SK-N-SH treated with all-trans-retinoic acid at 6 μM for 48 hours (cell line): ENCODE measurements around the gene CEP20.

ENCODE experiments used
- CREB5 ChIP-seq: fragments of 250-450 bp; sonication (Bioruptor Pico); IDR thresholded peaks from 2 replicates; pipeline ENCODE4 v1.5.1; 2020; ENCODE audit warnings: low read depth, mild to moderate bottlenecking, moderate library complexity
- GLIS3 ChIP-seq: fragments of 250-450 bp; sonication (Bioruptor Pico); IDR thresholded peaks from 2 replicates; pipeline ENCODE4 v1.5.0; 2020; ENCODE audit warnings: mild to moderate bottlenecking, moderate library complexity
- PATZ1 ChIP-seq: fragments of 250-450 bp; sonication (Bioruptor Pico); IDR thresholded peaks from 2 replicates; pipeline ENCODE4 v1.8.0; 2020; ENCODE audit warnings: mild to moderate bottlenecking, moderate library complexity, borderline replicate concordance
- POU6F1 ChIP-seq: fragments of 250-450 bp; sonication (Bioruptor Pico); IDR thresholded peaks from 2 replicates; pipeline ENCODE4 v1.8.0; 2021; ENCODE audit warnings: low read depth, mild to moderate bottlenecking, moderate library complexity, borderline replicate concordance
- TCF4 ChIP-seq: fragments of 250-450 bp; sonication (Bioruptor Pico); IDR thresholded peaks from 2 replicates; pipeline ENCODE4 v1.8.0; 2021; ENCODE audit warnings: mild to moderate bottlenecking, moderate library complexity, borderline replicate concordance
- ZFP30 ChIP-seq: fragments of 450-650 bp; formaldehyde crosslinking; IDR thresholded peaks from 2 replicates; pipeline ENCODE4 v1.5.0; 2022; ENCODE audit warnings: mild to moderate bottlenecking, moderate library complexity
- ZNF8 ChIP-seq: fragments of 450-650 bp; formaldehyde crosslinking; IDR thresholded peaks from 2 replicates; pipeline ENCODE4 v1.5.0; 2020; ENCODE audit warnings: mild to moderate bottlenecking, moderate library complexity

GRCh38 chr16:15897834-15898254 lies 9.4 kb upstream of the CEP20 start:
- TF ChIP-seq TCF4 (CRISPR knock-in tag) (no peak), ZFP30 (CRISPR knock-in tag) (no peak), PATZ1 (CRISPR knock-in tag) (no peak), ZNF8 (CRISPR knock-in tag) (no peak), POU6F1 (CRISPR knock-in tag) (no peak), CREB5 (CRISPR knock-in tag) (no peak), GLIS3 (CRISPR knock-in tag) (no peak)
